ENCODE results near the gene RGS6.

GRCh38 chr14:72380456-72380855 is 448.2 kb downstream of the RGS6 start:
- TF ChIP-seq, protein P1, sequence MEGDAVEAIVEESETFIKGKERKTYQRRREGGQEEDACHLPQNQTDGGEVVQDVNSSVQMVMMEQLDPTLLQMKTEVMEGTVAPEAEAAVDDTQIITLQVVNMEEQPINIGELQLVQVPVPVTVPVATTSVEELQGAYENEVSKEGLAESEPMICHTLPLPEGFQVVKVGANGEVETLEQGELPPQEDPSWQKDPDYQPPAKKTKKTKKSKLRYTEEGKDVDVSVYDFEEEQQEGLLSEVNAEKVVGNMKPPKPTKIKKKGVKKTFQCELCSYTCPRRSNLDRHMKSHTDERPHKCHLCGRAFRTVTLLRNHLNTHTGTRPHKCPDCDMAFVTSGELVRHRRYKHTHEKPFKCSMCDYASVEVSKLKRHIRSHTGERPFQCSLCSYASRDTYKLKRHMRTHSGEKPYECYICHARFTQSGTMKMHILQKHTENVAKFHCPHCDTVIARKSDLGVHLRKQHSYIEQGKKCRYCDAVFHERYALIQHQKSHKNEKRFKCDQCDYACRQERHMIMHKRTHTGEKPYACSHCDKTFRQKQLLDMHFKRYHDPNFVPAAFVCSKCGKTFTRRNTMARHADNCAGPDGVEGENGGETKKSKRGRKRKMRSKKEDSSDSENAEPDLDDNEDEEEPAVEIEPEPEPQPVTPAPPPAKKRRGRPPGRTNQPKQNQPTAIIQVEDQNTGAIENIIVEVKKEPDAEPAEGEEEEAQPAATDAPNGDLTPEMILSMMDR (conservative IDR thresholded peaks at IDR 0.05; ENCODE audit: low read depth, low read length): no peak
- no peak for TF ChIP-seq EZH2phosphoT487 (IDR thresholded peaks at IDR 0.05; ENCODE audit: borderline replicate concordance, low read length)
- no peak for TF ChIP-seq EZH2 (IDR thresholded peaks at IDR 0.05; ENCODE audit: low read length, unreplicated experiment)
